Effector memory CD8-positive, alpha-beta T cell (primary cell): ENCODE data around the gene ESYT3.
"Not testable (repeated sequence)": the region's sequence is repeated elsewhere in the genome, so short reads cannot be mapped to it uniquely, and the experiment has no call there.

Source experiments
- ATAC-seq: fragments of 150-1000 bp; cut with Tn5 transposase; replicated peaks from 2 replicates; pipeline ENCODE4 v1.10.0; 2021; ENCODE audit warnings: mild to moderate bottlenecking, moderate library complexity
- DNase-seq, 3 experiments: peaks; one replicate each; pipeline ENCODE4 v3.0.0; 2021
- H3K27ac Mint-ChIP-seq, 2 donors: one replicate each; pipeline ENCODE4 v1.8.0; 2022; ENCODE audit warnings: mild to moderate bottlenecking in 2 of 2, mixed read lengths in 2 of 2, moderate library complexity in 2 of 2
- H3K27me3 Mint-ChIP-seq, 2 donors: one replicate each; pipeline ENCODE4 v1.8.0; 2022; ENCODE audit warnings: mixed read lengths in 2 of 2
- H3K36me3 Mint-ChIP-seq: one replicate; pipeline ENCODE4 v1.8.0; 2022; ENCODE audit warnings: mild to moderate bottlenecking, moderate library complexity, mixed read lengths; ENCODE audit not compliant: insufficient read depth
- H3K4me1 Mint-ChIP-seq, 2 donors: one replicate each; pipeline ENCODE4 v1.8.0; 2022; ENCODE audit warnings: low read depth in 2 of 2, mixed read lengths in 2 of 2
- H3K4me3 Mint-ChIP-seq, 2 donors: one replicate each; pipeline ENCODE4 v1.8.0; 2022; ENCODE audit warnings: mild to moderate bottlenecking in 2 of 2, mixed read lengths in 2 of 2, moderate library complexity in 2 of 2
- H3K9me3 Mint-ChIP-seq, 2 donors: one replicate each; pipeline ENCODE4 v1.8.0; 2022; ENCODE audit warnings: mixed read lengths in 2 of 2

ESYT3 gene

DNA sequence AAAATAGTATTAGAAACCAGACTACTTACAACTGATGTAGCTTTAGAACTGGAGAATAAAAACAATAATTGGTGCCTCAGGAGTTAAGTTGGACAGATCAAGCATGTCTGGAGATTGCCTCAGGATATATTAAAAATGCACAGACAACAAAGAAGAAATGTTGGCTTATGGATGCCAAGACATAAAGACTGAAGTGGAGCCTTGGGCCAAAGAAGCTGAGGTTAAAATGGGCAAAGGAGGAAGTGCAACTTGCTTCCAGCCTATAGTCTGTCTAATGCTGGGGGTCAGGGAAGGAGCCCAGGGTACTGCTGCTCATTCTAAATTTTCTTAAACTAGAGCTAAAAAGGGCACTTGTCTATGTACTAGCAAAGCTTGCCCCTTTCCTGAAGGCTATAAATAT, 77.5 kb downstream of the ESYT3 start:
- DNase-seq: no peak
- Mint-ChIP-seq H3K4me1 (no peaks in the 10 kb centered on the region), H3K4me3 (no peak overlapping the region), H3K9me3 (no peaks in the 10 kb centered on the region), H3K27me3 (no peaks in the 10 kb centered on the region), H3K27ac (no peak overlapping the region), H3K36me3 (no peaks in the 10 kb centered on the region)
- no peak for ATAC-seq

- peak overlapping the region in 1 of 2 donors; percentile 48 for H3K27ac Mint-ChIP-seq
Observed at GRCh38 chr3:138513090-138513843, 78.9 kb downstream of the ESYT3 start.

GRCh38 chr3:138521445-138521844, 87.0 kb downstream of the ESYT3 start:
- not testable (repeated sequence) for ATAC-seq, H3K27ac Mint-ChIP-seq, H3K4me1 Mint-ChIP-seq, DNase-seq, H3K27me3 Mint-ChIP-seq, H3K4me3 Mint-ChIP-seq, H3K9me3 Mint-ChIP-seq, H3K36me3 Mint-ChIP-seq

More at GRCh38 chr3:138513090-138513843, 78.9 kb downstream of the ESYT3 start:
- H3K4me1 Mint-ChIP-seq: no peaks in the 10 kb centered on the region
- no peaks in the 10 kb centered on the region for H3K36me3 Mint-ChIP-seq
- H3K27me3 Mint-ChIP-seq: no peaks in the 10 kb centered on the region
- DNase-seq (no peak), ATAC-seq (no peak)
- no peak overlapping the region for H3K4me3 Mint-ChIP-seq
- H3K9me3 Mint-ChIP-seq: no peaks in the 10 kb centered on the region
